Transverse colon (tissue), 4 donors: Measurements from ENCODE around the gene CCR1.

Experiments used
- CTCF ChIP-seq, 5 experiments: fragments of 200-600 bp in 3 of 5; fragments of 450-650 bp in 2 of 5; sonication (generic) in 3 of 5; IDR thresholded peaks; 1 replicate in 2 of 5; 2 replicates in 3 of 5; pipeline ENCODE4 v1.5.1; 2016 to 2017; ENCODE audit warnings: antibody characterized with exemption in 5 of 5, inconsistent platforms in 3 of 5, mild to moderate bottlenecking in 2 of 5, moderate library complexity in 1 of 5
- POLR2A ChIP-seq: fragments of 450-650 bp; IDR thresholded peaks from one replicate; pipeline ENCODE4 v1.6.1; 2016; ENCODE audit warnings: antibody characterized with exemption, mild to moderate bottlenecking, moderate library complexity
- POLR2AphosphoS5 ChIP-seq, 3 donors: sonication (generic); formaldehyde crosslinking; IDR thresholded peaks; one replicate each; pipeline ENCODE4 v1.6.1; 2016; ENCODE audit warnings: antibody characterized with exemption in 3 of 3

DNA sequence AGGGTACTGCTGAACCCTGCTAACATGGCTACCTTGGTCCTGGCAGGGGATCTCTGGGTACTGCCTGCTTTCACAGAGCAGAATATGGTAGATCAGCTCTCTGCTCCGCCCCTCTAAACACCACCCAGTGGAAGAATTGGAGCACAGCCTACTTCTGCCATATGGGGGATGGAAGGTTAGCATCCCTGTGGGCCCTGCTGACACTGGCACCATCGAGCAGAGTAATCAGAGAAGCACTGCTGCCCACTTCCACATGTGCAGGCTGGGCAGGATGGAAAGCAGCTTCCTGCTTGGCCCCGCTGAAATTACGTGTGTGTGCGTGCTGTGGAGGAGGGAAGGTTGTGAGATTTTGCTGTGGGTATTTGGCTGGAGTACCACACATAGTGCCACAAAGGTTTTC is 24.8 kb downstream of the CCR1 start:
- TF ChIP-seq CTCF (IDR thresholded peaks at IDR 0.05) (no peak), POLR2AphosphoS5 (IDR thresholded peaks at IDR 0.05) (no peak), POLR2A (no peak)
